Hepatocyte (in vitro differentiated cells): Measurements from ENCODE around the gene GSTM5.
"Not testable (repeated sequence)": the region's sequence is repeated elsewhere in the genome, so short reads cannot be mapped to it uniquely, and the experiment has no call there.

ENCODE experiments used
- CTCF ChIP-seq: fragments of 200-600 bp; sonication (generic); IDR thresholded peaks from 2 replicates; pipeline ENCODE4 v1.5.1; 2016; ENCODE audit warnings: antibody characterized with exemption, mild to moderate bottlenecking; ENCODE audit not compliant: poor library complexity
- EZH2phosphoT487 ChIP-seq: fragments of 200-600 bp; sonication (generic); IDR thresholded peaks from one replicate; pipeline ENCODE4 v1.6.1; 2018; ENCODE audit warnings: antibody characterized with exemption, mild to moderate bottlenecking, low read depth, moderate library complexity; ENCODE audit not compliant: unreplicated experiment, severe bottlenecking

DNA sequence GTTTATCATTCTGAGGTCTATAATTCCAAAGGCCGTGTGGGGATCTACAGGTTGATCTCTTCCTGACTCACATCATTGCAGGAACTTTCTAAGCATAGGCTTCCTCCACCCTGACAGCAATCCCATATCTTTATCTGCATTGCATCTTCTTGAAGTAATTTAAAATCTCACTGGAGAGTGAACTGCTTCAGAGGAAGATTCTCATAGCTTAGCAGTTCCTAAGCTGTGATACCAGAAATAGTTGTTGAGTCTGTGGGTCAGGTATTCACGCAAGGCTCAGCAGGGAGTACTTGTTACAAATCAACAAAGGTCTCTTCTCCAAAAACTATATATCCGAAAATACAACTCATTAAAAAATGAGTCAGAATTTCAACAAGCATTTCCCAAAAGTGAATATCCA lies 16.9 kb upstream of the GSTM5 start:
- TF ChIP-seq CTCF, EZH2phosphoT487: not testable (repeated sequence)
